NT2/D1 (cell line): ENCODE results near the gene DNAJC5G.

Experiments
- SUZ12 ChIP-seq: IDR thresholded peaks from 2 replicates; pipeline ENCODE4 v1.6.1; 2011; ENCODE audit not compliant: insufficient read length, insufficient read depth; ENCODE audit errors: extremely low read depth
- YY1 ChIP-seq: IDR thresholded peaks from 2 replicates; pipeline ENCODE4 v1.6.1; 2011; ENCODE audit not compliant: insufficient read length, insufficient read depth
- ZNF274 ChIP-seq: IDR thresholded peaks from 2 replicates; pipeline ENCODE4 v1.6.1; 2011; ENCODE audit warnings: mild to moderate bottlenecking, low read depth, low read length

GRCh38 chr2:27308359-27308881 lies 33.2 kb downstream of the DNAJC5G start, which contains the start of gene UCN:
- TF ChIP-seq SUZ12 (no peak), YY1 (no peak), ZNF274 (no peak)
